ENCODE results near the gene DENND2C. TPM values are rescaled to one million over a fixed set of nuclear protein-coding genes. Genes with fewer than 3 reads are reported as not detected.

DENND2C gene
- total RNA-seq, 1 experiment from 2014 or later = 3.6 TPM

- Histone ChIP-seq H2AFZ (ENCODE audit: low read depth, low read length, poor library complexity, severe bottlenecking) (no peak overlapping the region), H4K20me1 (ENCODE audit: insufficient read depth) (no peaks in the 10 kb centered on the region), H3K27me3 (ENCODE audit: insufficient read depth, low read length) (no peaks in the 10 kb centered on the region), H3K36me3 (ENCODE audit: control insufficient read depth in 1 of 2, insufficient read depth in 2 of 2, low read length in 2 of 2) (no peaks in the 10 kb centered on the region), H3K9me3 (ENCODE audit: control insufficient read depth in 1 of 2, insufficient read depth in 1 of 2, low read depth in 1 of 2, low read length in 2 of 2) (no peaks in the 10 kb centered on the region), H3K4me1 (ENCODE audit: control insufficient read depth in 1 of 2, insufficient read depth in 2 of 2, low read length in 2 of 2) (no peaks in the 10 kb centered on the region), H3K4me2 (ENCODE audit: low read length) (no peak overlapping the region), H3K4me3 (replicated peaks in 1 of 2; ENCODE audit: low read depth in 1 of 2, low read length in 2 of 2) (no peak overlapping the region), H3K79me2 (ENCODE audit: insufficient read depth, low read length) (no peaks in the 10 kb centered on the region), H3K9me2 (ENCODE audit: insufficient read depth) (no peaks in the 10 kb centered on the region), H3K27ac (ENCODE audit: low read depth, low read length) (no peak overlapping the region), H3K9ac (ENCODE audit: low read length) (no peak overlapping the region)
- intact Hi-C loops (cut with micrococcal nuclease) = no loop called here
- TF ChIP-seq POLR2A (IDR thresholded peaks at IDR 0.05; ENCODE audit: borderline replicate concordance, extremely low read depth, insufficient read depth, insufficient read length) = no peak
- no peak for TF ChIP-seq SIN3A (IDR thresholded peaks at IDR 0.05; ENCODE audit: low read depth)
- TF ChIP-seq, protein P1, sequence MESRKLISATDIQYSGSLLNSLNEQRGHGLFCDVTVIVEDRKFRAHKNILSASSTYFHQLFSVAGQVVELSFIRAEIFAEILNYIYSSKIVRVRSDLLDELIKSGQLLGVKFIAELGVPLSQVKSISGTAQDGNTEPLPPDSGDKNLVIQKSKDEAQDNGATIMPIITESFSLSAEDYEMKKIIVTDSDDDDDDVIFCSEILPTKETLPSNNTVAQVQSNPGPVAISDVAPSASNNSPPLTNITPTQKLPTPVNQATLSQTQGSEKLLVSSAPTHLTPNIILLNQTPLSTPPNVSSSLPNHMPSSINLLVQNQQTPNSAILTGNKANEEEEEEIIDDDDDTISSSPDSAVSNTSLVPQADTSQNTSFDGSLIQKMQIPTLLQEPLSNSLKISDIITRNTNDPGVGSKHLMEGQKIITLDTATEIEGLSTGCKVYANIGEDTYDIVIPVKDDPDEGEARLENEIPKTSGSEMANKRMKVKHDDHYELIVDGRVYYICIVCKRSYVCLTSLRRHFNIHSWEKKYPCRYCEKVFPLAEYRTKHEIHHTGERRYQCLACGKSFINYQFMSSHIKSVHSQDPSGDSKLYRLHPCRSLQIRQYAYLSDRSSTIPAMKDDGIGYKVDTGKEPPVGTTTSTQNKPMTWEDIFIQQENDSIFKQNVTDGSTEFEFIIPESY (IDR thresholded peaks at IDR 0.05; ENCODE audit: extremely low read depth, insufficient replicate concordance, low read length) = no peak
- DNase-seq (ENCODE audit: low read depth, low spot score) (no peak), ATAC-seq (no peak)
- ChIA-PET POLR2A (no interaction called here), RAD21 (ENCODE audit: low non-redundant PET in 1 of 2, low total read pairs in 2 of 2, uncharacterized antibody in 2 of 2, unreplicated experiment in 2 of 2) (no interaction called here), CTCF (no interaction called here)
- BruUV-seq (replicated peaks) = no TSS peak
These were observed 23.1 kb upstream of the DENND2C start for GRCh38 chr1:114692947-114693346.

GRCh38 chr1:114691061-114691460 is 21.2 kb upstream of the DENND2C start:
- ChIA-PET CTCF (no interaction called here), POLR2A (no interaction called here), RAD21 (ENCODE audit: low non-redundant PET in 1 of 2, low total read pairs in 2 of 2, uncharacterized antibody in 2 of 2, unreplicated experiment in 2 of 2) (no interaction called here)
- Histone ChIP-seq H2AFZ (ENCODE audit: low read depth, low read length, poor library complexity, severe bottlenecking) (no peak overlapping the region), H3K9ac (ENCODE audit: low read length) (no peak overlapping the region), H3K9me2 (ENCODE audit: insufficient read depth) (no peaks in the 10 kb centered on the region), H3K36me3 (ENCODE audit: control insufficient read depth in 1 of 2, insufficient read depth in 2 of 2, low read length in 2 of 2) (no peaks in the 10 kb centered on the region), H3K4me3 (replicated peaks in 1 of 2; ENCODE audit: low read depth in 1 of 2, low read length in 2 of 2) (no peak overlapping the region), H3K4me2 (ENCODE audit: low read length) (no peak overlapping the region), H3K4me1 (ENCODE audit: control insufficient read depth in 1 of 2, insufficient read depth in 2 of 2, low read length in 2 of 2) (no peaks in the 10 kb centered on the region), H4K20me1 (ENCODE audit: insufficient read depth) (no peaks in the 10 kb centered on the region), H3K9me3 (ENCODE audit: control insufficient read depth in 1 of 2, insufficient read depth in 1 of 2, low read depth in 1 of 2, low read length in 2 of 2) (no peaks in the 10 kb centered on the region), H3K27ac (ENCODE audit: low read depth, low read length) (no peak overlapping the region), H3K79me2 (ENCODE audit: insufficient read depth, low read length) (no peaks in the 10 kb centered on the region), H3K27me3 (ENCODE audit: insufficient read depth, low read length) (peaks cover 9% of the 10 kb centered on the region; the same call in 1 of the 2 replicates)
- BruUV-seq (replicated peaks) = no TSS peak
- intact Hi-C loops (cut with micrococcal nuclease) = no loop called here
- no peak for TF ChIP-seq ELF1 (IDR thresholded peaks at IDR 0.05; ENCODE audit: borderline replicate concordance, low read depth)
- TF ChIP-seq SIN3A (IDR thresholded peaks at IDR 0.05; ENCODE audit: low read depth) = no peak
- TF ChIP-seq SRF (IDR thresholded peaks at IDR 0.05; ENCODE audit: low read depth) = no peak
- no peak for TF ChIP-seq TCF7L2 (IDR thresholded peaks at IDR 0.05; ENCODE audit: borderline replicate concordance, extremely low read depth, insufficient read depth, insufficient read length)
- no peak for TF ChIP-seq YY1 (IDR thresholded peaks at IDR 0.05; ENCODE audit: extremely low read depth, insufficient replicate concordance, low read depth, low read length)
- no peak for TF ChIP-seq ZFX (IDR thresholded peaks at IDR 0.05)
- no peak for TF ChIP-seq RAD21 (IDR thresholded peaks at IDR 0.05; ENCODE audit: low read depth)
- TF ChIP-seq CEBPB (IDR thresholded peaks at IDR 0.05; ENCODE audit: low read depth) = no peak
- TF ChIP-seq SP1 (IDR thresholded peaks at IDR 0.05; ENCODE audit: low read depth) = no peak
- no peak for TF ChIP-seq FOSL1 (IDR thresholded peaks at IDR 0.05; ENCODE audit: low read depth)
- TF ChIP-seq EGR1 (IDR thresholded peaks at IDR 0.05; ENCODE audit: low read depth) = no peak
- no peak for TF ChIP-seq JUND (IDR thresholded peaks at IDR 0.05)
- no peak for TF ChIP-seq CTCF (IDR thresholded peaks at IDR 0.05 in 2 of 3, conservative IDR thresholded peaks at IDR 0.05 in 1 of 3; ENCODE audit: borderline replicate concordance in 1 of 3, insufficient read depth in 1 of 3, low read depth in 2 of 3, low read length in 2 of 3)
- no peak for TF ChIP-seq EZH2phosphoT487 (IDR thresholded peaks at IDR 0.05; ENCODE audit: borderline replicate concordance)
- ATAC-seq = no peak
- DNase-seq (ENCODE audit: low read depth, low spot score) = no peak
